HepG2 (cell line): ENCODE data around the gene MAP3K3. TPM values are rescaled to one million over a fixed set of nuclear protein-coding genes. Genes with fewer than 3 reads are reported as not detected.

Experiments
- ATAC-seq: fragments of 200-7000 bp; cut with Tn5 transposase; 3 replicates; pipeline ENCODE4 v1.9.1; 2020; ENCODE audit warnings: mild to moderate bottlenecking, moderate library complexity
- BruUV-seq: library from RNA; stranded (reverse); fragments of 400-500 nt; replicated peaks from 2 replicates; lab custom pipeline; 2021; lab: Mats Ljungman, UMichigan
- CTCF ChIA-PET: fragments of 300-600 bp; formaldehyde crosslinking; extraction: SDS; loops from one replicate; lab custom pipeline; 2021; ENCODE audit warnings: low total read pairs, inconsistent platforms, low intra/inter-chr PET ratio; lab: Yijun Ruan, JAX
- POLR2A ChIA-PET: fragments of 350-600 bp; sonication (Branson Sonifier 250); formaldehyde crosslinking; loops from one replicate; lab custom pipeline; 2020; ENCODE audit warnings: antibody characterized with exemption, inconsistent platforms; lab: Yijun Ruan, JAX
- DNase-seq: peaks from one replicate; pipeline ENCODE4 v3.0.0-alpha.2; 2015; ENCODE audit warnings: low spot score
- FAIRE-seq: peaks from 3 replicates; lab custom pipeline; 2011; peaks lifted over from hg19 to GRCh38; lab: Jason Lieb, UNC
- H2AFZ ChIP-seq: one replicate; pipeline ENCODE4 v1.6.1; 2011; ENCODE audit warnings: low read length, inconsistent platforms
- H3K27ac ChIP-seq: fragments of 300-600 bp; 3 replicates; pipeline ENCODE4 v1.8.0; 2011; ENCODE audit warnings: mixed run types, mild to moderate bottlenecking, mixed read lengths, low read length, inconsistent platforms; ENCODE audit not compliant: insufficient read depth; ENCODE audit errors: extremely low read length
- H3K27me3 ChIP-seq, 2 experiments: fragments of 200-600 bp in 1 of 2; 2 replicates in 1 of 2; 3 replicates in 1 of 2; pipeline versions ENCODE4 v1.6.0 to v1.8.0; 2011; ENCODE audit warnings: low read length in 2 of 2, mild to moderate bottlenecking in 2 of 2, moderate library complexity in 2 of 2, inconsistent platforms in 1 of 2; ENCODE audit not compliant: insufficient read depth in 2 of 2, control insufficient read depth in 1 of 2
- H3K36me3 ChIP-seq, 2 experiments: fragments of 200-600 bp in 1 of 2; replicated peaks in 1 of 2; 2 replicates in 1 of 2; 3 replicates in 1 of 2; pipeline versions ENCODE4 v1.5.1 to v1.8.0; 2011; ENCODE audit warnings: low read length in 2 of 2, inconsistent platforms in 1 of 2; ENCODE audit not compliant: insufficient read depth in 2 of 2, control insufficient read depth in 1 of 2
- H3K4me1 ChIP-seq: 2 replicates; pipeline ENCODE4 v1.5.1; 2012; ENCODE audit warnings: low read length, inconsistent platforms; ENCODE audit not compliant: insufficient read depth
- H3K4me2 ChIP-seq: 2 replicates; pipeline ENCODE4 v1.6.0; 2011; ENCODE audit warnings: low read depth, low read length, inconsistent platforms
- H3K4me3 ChIP-seq, 3 experiments: fragments of 200-600 bp in 1 of 3; sonication (generic), shearing (Covaris generic) in 1 of 3; replicated peaks in 1 of 3; 2 replicates each; pipeline ENCODE4 v1.5.1; 2011 to 2016; ENCODE audit warnings: low read length in 3 of 3, inconsistent platforms in 2 of 3, low read depth in 2 of 3, mild to moderate bottlenecking in 2 of 3, control low read depth in 1 of 3, mixed read lengths in 1 of 3; ENCODE audit not compliant: insufficient read depth in 1 of 3
- H3K79me2 ChIP-seq: one replicate; pipeline ENCODE4 v1.6.1; 2011; ENCODE audit warnings: low read length, inconsistent platforms; ENCODE audit not compliant: insufficient read depth
- H3K9ac ChIP-seq: 2 replicates; pipeline ENCODE4 v1.6.0; 2011; ENCODE audit warnings: mild to moderate bottlenecking, low read depth, low read length, inconsistent platforms; ENCODE audit not compliant: insufficient read depth
- H3K9me3 ChIP-seq: 2 replicates; pipeline ENCODE4 v1.5.1; 2012; ENCODE audit warnings: mild to moderate bottlenecking, low read length
- H4K20me1 ChIP-seq: 2 replicates; pipeline ENCODE4 v1.6.0; 2011; ENCODE audit warnings: inconsistent platforms, mild to moderate bottlenecking, low read length, moderate library complexity; ENCODE audit not compliant: insufficient read depth
- BHLHE40 ChIP-seq: IDR thresholded peaks from 2 replicates; pipeline ENCODE4 v1.6.1; 2011; ENCODE audit warnings: low read length, improper control_type of control experiment
- HINFP ChIP-seq: sonication (generic); formaldehyde crosslinking; IDR thresholded peaks from 2 replicates; pipeline ENCODE4 v1.4.0; 2020; ENCODE audit warnings: low read depth, mild to moderate bottlenecking, missing genetic modification reagents
- JUNB ChIP-seq: sonication (generic); formaldehyde crosslinking; IDR thresholded peaks from 2 replicates; pipeline ENCODE4 v1.8.0; 2022; ENCODE audit warnings: missing genetic modification reagents, mild to moderate bottlenecking, borderline replicate concordance
- MAZ ChIP-seq, 2 experiments: sonication (generic) in 1 of 2; formaldehyde crosslinking in 1 of 2; IDR thresholded peaks; 2 replicates each; pipeline versions ENCODE4 v1.5.0 to v1.6.1; 2012 to 2020; ENCODE audit warnings: low read depth in 2 of 2, mild to moderate bottlenecking in 2 of 2, borderline replicate concordance in 1 of 2, improper control_type of control experiment in 1 of 2, low read length in 1 of 2, missing genetic modification reagents in 1 of 2, moderate library complexity in 1 of 2
- NFYB ChIP-seq: sonication (generic); formaldehyde crosslinking; IDR thresholded peaks from 2 replicates; pipeline ENCODE4 v1.4.0; 2020; ENCODE audit warnings: missing genetic modification reagents
- PRMT3 ChIP-seq: sonication (generic); formaldehyde crosslinking; IDR thresholded peaks from 2 replicates; pipeline ENCODE4 v1.8.1; 2022; ENCODE audit warnings: low read depth, mild to moderate bottlenecking, moderate library complexity, missing genetic modification reagents, borderline replicate concordance
- SRY ChIP-seq: sonication (generic); formaldehyde crosslinking; IDR thresholded peaks from 2 replicates; pipeline ENCODE4 v1.8.0; 2022; ENCODE audit warnings: mild to moderate bottlenecking, missing genetic modification reagents
- TARDBP ChIP-seq: sonication (generic); formaldehyde crosslinking; IDR thresholded peaks from 2 replicates; pipeline ENCODE4 v1.8.0; 2022; ENCODE audit warnings: mild to moderate bottlenecking, missing genetic modification reagents
- ZBTB7B ChIP-seq: sonication (generic); formaldehyde crosslinking; IDR thresholded peaks from 2 replicates; pipeline ENCODE4 v1.4.0; 2020; ENCODE audit warnings: missing genetic modification reagents
- ZNF121 ChIP-seq: sonication (generic); formaldehyde crosslinking; IDR thresholded peaks from 2 replicates; pipeline ENCODE4 v1.5.0; 2020; ENCODE audit warnings: mild to moderate bottlenecking, missing genetic modification reagents
- ZNF3 ChIP-seq: IDR thresholded peaks from 2 replicates; pipeline ENCODE4 v1.7.0; 2017; ENCODE audit warnings: inconsistent platforms
- ZNF720 ChIP-seq: sonication (generic); formaldehyde crosslinking; IDR thresholded peaks from 2 replicates; pipeline ENCODE4 v1.4.0; 2020; ENCODE audit warnings: missing genetic modification reagents
- WGBS: methylation state at CpG from one replicate; pipeline ENCODE4 v1.1.6; 2017; ENCODE audit warnings: low lambda C conversion rate; 5-methylcytosine and 5-hydroxymethylcytosine counted together
- in situ Hi-C: cut with HindIII; loops from 2 replicates; pipeline ENCODE4 v1.10.0; 2017; ENCODE audit warnings: low pct_unique_long_range_greater_than_20kb; ENCODE audit not compliant: extremely low pct_ligation_motif_present
- intact Hi-C: fragments of 100-400 bp; cut with micrococcal nuclease; formaldehyde crosslinking; loops from one replicate; pipeline ENCODE4 v1.10.0; 2022; ENCODE audit not compliant: unreplicated experiment
- polyA plus RNA-seq, 8 experiments: library from polyadenylated mRNA; depleted of rRNA in 3 of 8; stranded (reverse) in 7 of 8; unstranded in 1 of 8; fragments of >200 nt; fragmentation: Illumina TruSeq in 4 of 8; extraction: Trizol in 4 of 8; gene quantifications; 2 replicates each; pipeline versions ENCODE4 v1.2.1 to v1.2.3, GENCODE V29; 2011 to 2016; ENCODE audit warnings: low read depth in 4 of 8, missing spikeins in 1 of 8, mixed read lengths in 1 of 8; ENCODE audit not compliant: insufficient read depth in 1 of 8
- total RNA-seq, 5 experiments: library from RNA; depleted of rRNA; stranded (reverse); fragments of >200 nt; fragmentation: Illumina TruSeq; extraction: Trizol; gene quantifications; 2 replicates each; pipeline ENCODE4 v1.2.3, GENCODE V29; 2016; ENCODE audit warnings: low read depth in 1 of 5
- TF ChIP-seq, protein P1 (sequence below): sonication (generic); formaldehyde crosslinking; IDR thresholded peaks from 2 replicates; pipeline ENCODE4 v1.5.0; 2020; ENCODE audit warnings: mild to moderate bottlenecking, missing genetic modification reagents
- TF ChIP-seq, protein P2 (sequence below): sonication (generic); formaldehyde crosslinking; IDR thresholded peaks from 2 replicates; pipeline ENCODE4 v1.5.0; 2020; ENCODE audit warnings: missing genetic modification reagents

The MAP3K3 gene
- total and polyA plus RNA-seq, 2 of the 13 experiments (the other 11 are each of a cell fraction or from before 2014, with no cell fraction given): 17.7 to 21.8 TPM

DNA sequence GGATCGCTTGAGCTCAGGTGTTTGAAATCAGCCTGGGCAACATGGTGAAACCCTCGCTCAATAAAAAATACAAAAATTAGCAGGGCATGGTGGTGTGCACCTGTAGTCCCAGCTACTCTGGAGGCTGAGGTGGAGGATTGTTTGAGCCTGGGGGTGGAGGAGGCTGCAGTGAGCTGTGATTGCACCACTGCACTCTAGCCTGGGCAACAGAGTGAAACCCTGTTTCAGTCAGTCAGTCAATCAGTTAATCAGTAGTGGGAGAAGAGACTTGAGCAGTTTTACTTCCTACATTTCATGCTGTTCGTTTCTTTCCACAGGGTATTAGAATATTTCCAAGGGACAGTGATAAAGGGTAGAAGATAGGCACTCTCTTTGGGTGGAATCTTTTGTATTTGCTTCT, 8.8 kb downstream of the MAP3K3 start:
- Histone ChIP-seq H3K4me3 (no peak overlapping the region), H3K79me2 (peaks cover 11% of the 10 kb centered on the region), H3K27ac (no peak overlapping the region), H3K36me3 (peaks cover 3 to 33% of the 10 kb centered on the region in 2 experiments), H3K4me2 (no peak overlapping the region), H3K4me1 (peaks cover 12% of the 10 kb centered on the region), H3K9me3 (no peaks in the 10 kb centered on the region)
- ATAC-seq: no peak
- WGBS: 91% methylated on average over 3 of the region's 3 CpGs
- CTCF ChIA-PET: no interaction called here
- in situ Hi-C loops: no loop called here
- TF ChIP-seq ZNF121 (peak; percentile 75; the same call in 1 of the 2 replicates), JUNB (peak; percentile 24; the same call in 1 of the 2 replicates), ZNF3 (CRISPR knock-in tag) (peak; percentile 85), SRY (CRISPR knock-in tag) (no peak)
- TF ChIP-seq, protein P1, sequence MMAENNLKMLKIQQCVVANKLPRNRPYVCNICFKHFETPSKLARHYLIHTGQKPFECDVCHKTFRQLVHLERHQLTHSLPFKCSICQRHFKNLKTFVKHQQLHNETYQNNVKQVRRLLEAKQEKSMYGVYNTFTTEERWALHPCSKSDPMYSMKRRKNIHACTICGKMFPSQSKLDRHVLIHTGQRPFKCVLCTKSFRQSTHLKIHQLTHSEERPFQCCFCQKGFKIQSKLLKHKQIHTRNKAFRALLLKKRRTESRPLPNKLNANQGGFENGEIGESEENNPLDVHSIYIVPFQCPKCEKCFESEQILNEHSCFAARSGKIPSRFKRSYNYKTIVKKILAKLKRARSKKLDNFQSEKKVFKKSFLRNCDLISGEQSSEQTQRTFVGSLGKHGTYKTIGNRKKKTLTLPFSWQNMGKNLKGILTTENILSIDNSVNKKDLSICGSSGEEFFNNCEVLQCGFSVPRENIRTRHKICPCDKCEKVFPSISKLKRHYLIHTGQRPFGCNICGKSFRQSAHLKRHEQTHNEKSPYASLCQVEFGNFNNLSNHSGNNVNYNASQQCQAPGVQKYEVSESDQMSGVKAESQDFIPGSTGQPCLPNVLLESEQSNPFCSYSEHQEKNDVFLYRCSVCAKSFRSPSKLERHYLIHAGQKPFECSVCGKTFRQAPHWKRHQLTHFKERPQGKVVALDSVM (CRISPR knock-in tag): peak; percentile 48; the same call in 1 of the 2 replicates
- TF ChIP-seq, all 625 proteins: peak for 4
- POLR2A ChIA-PET: interaction anchor here (1.0 to 1.3 kb wide), 2 partner anchors 9 to 14 kb away, joined by 3 read pairs; partner anchors contain the start of gene MAP3K3
- Histone ChIP-seq H3K27me3 (no peaks in the 10 kb centered on the region), H4K20me1 (no peaks in the 10 kb centered on the region), H3K9ac (no peak overlapping the region), H2AFZ (no peak overlapping the region)
- intact Hi-C loops: no loop called here
- no peak for FAIRE-seq
- no TSS peak for BruUV-seq
- DNase-seq: no peak

- Histone ChIP-seq H3K27me3 (no peaks in the 10 kb centered on the region), H3K9ac (no peak overlapping the region), H4K20me1 (no peaks in the 10 kb centered on the region), H2AFZ (no peak overlapping the region), H3K9me3 (no peaks in the 10 kb centered on the region), H3K27ac (no peak overlapping the region), H3K4me3 (no peak overlapping the region), H3K4me1 (peaks cover 7% of the 10 kb centered on the region), H3K36me3 (peaks cover 8 to 39% of the 10 kb centered on the region in 2 experiments), H3K79me2 (peaks cover 7% of the 10 kb centered on the region), H3K4me2 (no peak overlapping the region)
- FAIRE-seq (no peak), DNase-seq (no peak), ATAC-seq (no peak)
- ChIA-PET POLR2A (interaction anchor here (1.3 kb wide), 1 partner anchor 10 kb away, joined by 3 read pairs; the partner anchor contains the start of gene MAP3K3), CTCF (no interaction called here)
- 94% methylated on average over 1 of the region's 1 CpG for WGBS
- intact Hi-C loops (no loop called here), in situ Hi-C loops (no loop called here)
- no TSS peak for BruUV-seq
- TF ChIP-seq ZBTB7B (CRISPR knock-in tag): no peak
- TF ChIP-seq ZNF720 (CRISPR knock-in tag): no peak
- TF ChIP-seq TARDBP (CRISPR knock-in tag): no peak
- no peak for TF ChIP-seq MAZ (IDR thresholded peaks at IDR 0.05; ENCODE audit: borderline replicate concordance, low read depth, low read length)
- no peak for TF ChIP-seq MAZ (CRISPR knock-in tag; IDR thresholded peaks at IDR 0.05; ENCODE audit: low read depth)
- no peak for TF ChIP-seq HINFP (CRISPR knock-in tag)
- TF ChIP-seq, protein P2, sequence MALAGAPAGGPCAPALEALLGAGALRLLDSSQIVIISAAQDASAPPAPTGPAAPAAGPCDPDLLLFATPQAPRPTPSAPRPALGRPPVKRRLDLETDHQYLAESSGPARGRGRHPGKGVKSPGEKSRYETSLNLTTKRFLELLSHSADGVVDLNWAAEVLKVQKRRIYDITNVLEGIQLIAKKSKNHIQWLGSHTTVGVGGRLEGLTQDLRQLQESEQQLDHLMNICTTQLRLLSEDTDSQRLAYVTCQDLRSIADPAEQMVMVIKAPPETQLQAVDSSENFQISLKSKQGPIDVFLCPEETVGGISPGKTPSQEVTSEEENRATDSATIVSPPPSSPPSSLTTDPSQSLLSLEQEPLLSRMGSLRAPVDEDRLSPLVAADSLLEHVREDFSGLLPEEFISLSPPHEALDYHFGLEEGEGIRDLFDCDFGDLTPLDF (CRISPR knock-in tag): no peak
- no peak for TF ChIP-seq NFYB
- TF ChIP-seq PRMT3 (CRISPR knock-in tag): no peak
- TF ChIP-seq BHLHE40: no peak
These were observed 9.4 kb downstream of the MAP3K3 start for GRCh38 chr17:63631626-63632025.
